Smooth muscle cell of bladder (primary cell): ENCODE results near the gene LRRC3. TPM values are rescaled to one million over a fixed set of nuclear protein-coding genes. Genes with fewer than 3 reads are reported as not detected.

ENCODE experiments used
- total RNA-seq: library from RNA; depleted of rRNA; stranded (reverse); fragments of >200 nt; gene quantifications from 2 replicates; pipeline ENCODE4 v1.2.3, GENCODE V29; 2014

The LRRC3 gene, protein sequence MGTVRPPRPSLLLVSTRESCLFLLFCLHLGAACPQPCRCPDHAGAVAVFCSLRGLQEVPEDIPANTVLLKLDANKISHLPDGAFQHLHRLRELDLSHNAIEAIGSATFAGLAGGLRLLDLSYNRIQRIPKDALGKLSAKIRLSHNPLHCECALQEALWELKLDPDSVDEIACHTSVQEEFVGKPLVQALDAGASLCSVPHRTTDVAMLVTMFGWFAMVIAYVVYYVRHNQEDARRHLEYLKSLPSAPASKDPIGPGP
- total RNA-seq, result under 0.01 and 0.14 TPM in 2 replicates

GRCh38 chr21:44454747-44455523 lies at the start of gene LRRC3:
Gene LRRC3, plus strand, starts transcription at chr21:44455510. Its CDS starts 1,135 bp downstream, at chr21:44456645.

Other genes starting within 250 kb of the LRRC3 start
- gene ICOSLG, start 214.6 kb upstream of the LRRC3 start, total RNA-seq, result 0.65 and 1.1 TPM in 2 replicates
- gene DNMT3L, start 193.6 kb upstream of the LRRC3 start, total RNA-seq, result not detected in 2 replicates
- gene AIRE, start 169.6 kb upstream of the LRRC3 start, total RNA-seq, result 0.09 and 0.14 TPM in 2 replicates
- gene PFKL, start 155.5 kb upstream of the LRRC3 start, total RNA-seq, result 249 and 291 TPM in 2 replicates
- gene CFAP410, start 116.1 kb upstream of the LRRC3 start, total RNA-seq, result 9.2 and 11.7 TPM in 2 replicates
- gene TRPM2, start 101.9 kb upstream of the LRRC3 start, total RNA-seq, result under 0.01 TPM in 2 replicates
- not detected in 2 replicates for gene KRTAP10-1, start 84.7 kb downstream of the LRRC3 start, total RNA-seq
- not detected in 2 replicates for gene KRTAP10-2, start 96.0 kb downstream of the LRRC3 start, total RNA-seq
- gene KRTAP10-3, start 103.3 kb downstream of the LRRC3 start, total RNA-seq, result not detected in 2 replicates
- not detected in 2 replicates for gene KRTAP10-4, start 118.2 kb downstream of the LRRC3 start, total RNA-seq
- not detected in 2 replicates for gene KRTAP10-5, start 125.1 kb downstream of the LRRC3 start, total RNA-seq
- not detected in 2 replicates for gene KRTAP10-6, start 137.0 kb downstream of the LRRC3 start, total RNA-seq
- gene KRTAP10-7, start 145.1 kb downstream of the LRRC3 start, total RNA-seq, result not detected in 2 replicates
- gene KRTAP10-8, start 156.6 kb downstream of the LRRC3 start, total RNA-seq, result not detected in 2 replicates
- not detected in 2 replicates for gene KRTAP10-9, start 171.6 kb downstream of the LRRC3 start, total RNA-seq
- gene KRTAP10-10, start 181.8 kb downstream of the LRRC3 start, total RNA-seq, result not detected in 2 replicates
- gene KRTAP10-11, start 190.9 kb downstream of the LRRC3 start, total RNA-seq, result not detected in 2 replicates
- not detected in 2 replicates for gene KRTAP12-4, start 199.1 kb downstream of the LRRC3 start, total RNA-seq
- not detected in 2 replicates for gene KRTAP12-3, start 202.4 kb downstream of the LRRC3 start, total RNA-seq
- gene KRTAP12-2, start 211.4 kb downstream of the LRRC3 start, total RNA-seq, result not detected in 2 replicates
- not detected in 2 replicates for gene KRTAP12-1, start 226.7 kb downstream of the LRRC3 start, total RNA-seq
- gene KRTAP10-12, start 241.7 kb downstream of the LRRC3 start, total RNA-seq, result not detected in 2 replicates